H1 (cell line): ENCODE measurements around the gene YTHDC2. TPM values are rescaled to one million over a fixed set of nuclear protein-coding genes. Genes with fewer than 3 reads are reported as not detected.

Experiments used
- CEBPB ChIP-seq: IDR thresholded peaks from 2 replicates; pipeline ENCODE4 v1.6.1; 2012; ENCODE audit warnings: low read depth, low read length
- CHD7 ChIP-seq: fragments of 300-600 bp; sonication (generic); IDR thresholded peaks from 2 replicates; pipeline ENCODE4 v1.7.1; 2012; ENCODE audit warnings: low read length, moderate library complexity, mild to moderate bottlenecking, inconsistent platforms; ENCODE audit not compliant: insufficient replicate concordance
- E2F6 ChIP-seq: IDR thresholded peaks from 2 replicates; pipeline ENCODE4 v1.6.1; 2012; ENCODE audit warnings: inconsistent platforms
- POU5F1 ChIP-seq: IDR thresholded peaks from 2 replicates; pipeline ENCODE4 v1.6.1; 2011; ENCODE audit warnings: low read depth, mild to moderate bottlenecking, low read length, moderate library complexity
- SP4 ChIP-seq: IDR thresholded peaks from 2 replicates; pipeline ENCODE4 v1.6.1; 2012; ENCODE audit warnings: low read length, inconsistent platforms
- SRF ChIP-seq: IDR thresholded peaks from 2 replicates; pipeline ENCODE4 v1.6.1; 2011; ENCODE audit warnings: mild to moderate bottlenecking, low read depth, low read length, moderate library complexity
- YY1 ChIP-seq: IDR thresholded peaks from 2 replicates; pipeline ENCODE4 v1.6.1; 2011; ENCODE audit warnings: low read depth, mild to moderate bottlenecking, low read length
- polyA plus RNA-seq, 7 experiments: library from polyadenylated mRNA; depleted of rRNA in 3 of 7; stranded (reverse) in 5 of 7; unstranded in 2 of 7; fragments of >200 nt in 5 of 7; fragments of 200-250 nt in 2 of 7; gene quantifications; 1 replicate in 5 of 7; 2 replicates in 1 of 7; 4 replicates in 1 of 7; pipeline versions ENCODE4 v1.2.1 to v1.2.3, GENCODE V29; 2011 to 2013; ENCODE audit warnings: missing spikeins in 2 of 7, mixed read lengths in 2 of 7
- total RNA-seq: library from RNA; stranded (reverse); fragmentation: NEBNext Ultra II Directional; extraction: Animal tissue kit (Norgen Biotek cat#: 25700); gene quantifications from 2 replicates; pipeline ENCODE4 v1.2.1, GENCODE V29; 2021

Gene YTHDC2
- total and polyA plus RNA-seq, 2 of the 8 experiments (the other 6 are each of a cell fraction or from before 2014, with no cell fraction given), result 4.3 to 20.1 TPM

- TF ChIP-seq CHD7 (no peak), CEBPB (no peak), SP4 (no peak), E2F6 (no peak), YY1 (no peak), POU5F1 (no peak), SRF (no peak)
Measured at GRCh38 chr5:113569396-113569795, 55.9 kb downstream of the YTHDC2 start (continued).
